A549 (cell line): ENCODE measurements around the gene RPS15.

Experiments used
- CBX8 ChIP-seq: fragments of 200-600 bp; sonication (generic); IDR thresholded peaks from 2 replicates; pipeline ENCODE4 v1.6.1; 2016
- CEBPB ChIP-seq, 2 experiments: fragments of >200 bp in 1 of 2; sonication (Bioruptor Twin) in 1 of 2; formaldehyde crosslinking in 1 of 2; IDR thresholded peaks; 2 replicates each; pipeline ENCODE4 v1.6.1; 2012 to 2016
- EP300 ChIP-seq, 2 experiments: fragments of >200 bp; sonication (Bioruptor Twin); formaldehyde crosslinking; IDR thresholded peaks; 2 replicates in 1 of 2; 3 replicates in 1 of 2; pipeline ENCODE4 v1.6.1; 2016 to 2017
- MAZ ChIP-seq: fragments of 150-350 bp; IDR thresholded peaks from 2 replicates; pipeline ENCODE4 v1.6.1; 2014; ENCODE audit warnings: antibody characterized with exemption, low read depth, low read length, borderline replicate concordance
- PHF8 ChIP-seq: fragments of 200-600 bp; sonication (generic); IDR thresholded peaks from 2 replicates; pipeline ENCODE4 v1.6.1; 2016; ENCODE audit warnings: low read depth, mild to moderate bottlenecking, antibody characterized with exemption, moderate library complexity, borderline replicate concordance
- POLR2A ChIP-seq: IDR thresholded peaks from 2 replicates; pipeline ENCODE4 v1.6.1; 2012; ENCODE audit warnings: mild to moderate bottlenecking, low read length
- RARB ChIP-seq: fragments of 250-450 bp; sonication (Bioruptor Pico); IDR thresholded peaks from 2 replicates; pipeline ENCODE4 v1.8.0; 2021; ENCODE audit warnings: mild to moderate bottlenecking, moderate library complexity
- RCOR1 ChIP-seq: fragments of 150-350 bp; IDR thresholded peaks from 2 replicates; pipeline ENCODE4 v1.6.1; 2014; ENCODE audit warnings: antibody characterized with exemption, low read length, low read depth
- ZSCAN20 ChIP-seq: fragments of 250-450 bp; sonication (Bioruptor Pico); IDR thresholded peaks from 2 replicates; pipeline ENCODE4 v1.8.0; 2022; ENCODE audit warnings: mild to moderate bottlenecking, moderate library complexity
- TF ChIP-seq, protein P1 (sequence below): fragments of >200 bp; sonication (Bioruptor Twin); formaldehyde crosslinking; IDR thresholded peaks from 3 replicates; pipeline ENCODE4 v1.5.1; 2016
- TF ChIP-seq, protein P2 (sequence below): IDR thresholded peaks from 2 replicates; pipeline ENCODE4 v1.6.1; 2012
- TF ChIP-seq, protein P3 (sequence below): fragments of 200-600 bp; sonication (generic); IDR thresholded peaks from 2 replicates; pipeline ENCODE4 v1.6.1; 2016; ENCODE audit warnings: antibody characterized with exemption, mild to moderate bottlenecking, moderate library complexity

DNA sequence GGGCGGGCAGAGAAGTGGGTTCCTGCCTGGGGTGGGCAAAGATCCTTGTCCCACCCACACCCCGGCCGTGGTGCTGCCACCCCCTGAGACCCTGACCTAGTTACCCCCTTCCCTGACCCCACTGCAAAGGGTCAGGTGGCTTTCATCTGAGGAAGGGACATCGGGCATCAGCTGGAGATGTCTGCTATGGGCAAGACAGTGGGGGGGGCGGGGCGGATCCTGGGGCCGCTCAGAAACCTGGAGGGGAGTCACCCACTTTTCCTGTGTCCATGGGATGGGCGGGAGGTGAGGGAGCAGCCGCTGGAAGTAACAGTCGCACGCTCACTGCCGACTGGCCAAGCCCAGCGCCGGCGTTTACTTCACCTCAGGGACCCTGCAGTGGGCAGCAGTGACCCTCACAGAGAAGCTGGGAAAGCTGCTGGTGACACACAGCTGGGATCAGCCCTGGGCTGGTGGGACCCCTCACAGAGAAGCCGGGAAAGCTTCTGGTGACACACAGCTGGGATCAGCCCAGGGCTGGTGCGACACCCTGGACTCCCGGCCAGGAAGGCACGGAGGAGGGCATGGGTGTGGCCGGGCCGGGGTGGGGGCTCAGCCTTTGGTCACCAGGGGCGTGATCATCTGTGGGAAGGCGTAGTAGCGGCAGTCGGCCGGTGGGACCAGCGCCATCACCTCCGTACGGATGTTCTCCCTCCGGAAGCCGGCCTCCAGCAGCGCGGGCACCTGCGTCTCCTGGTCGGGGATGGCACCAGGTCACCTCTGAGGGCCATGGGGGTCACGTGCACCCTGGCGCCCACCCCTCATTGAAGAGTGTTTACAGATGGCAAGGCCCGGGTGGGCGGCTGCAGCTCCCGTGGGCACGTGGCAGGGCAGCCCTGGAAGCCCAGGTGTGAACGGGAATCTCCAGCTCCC lies 41.2 kb upstream of the RPS15 start:
- no peak for TF ChIP-seq RARB (CRISPR knock-in tag)
- no peak for TF ChIP-seq ZSCAN20 (CRISPR knock-in tag)
- no peak for TF ChIP-seq CEBPB (IDR thresholded peaks at IDR 0.05)
- TF ChIP-seq MAZ = no peak
- TF ChIP-seq, protein P1, sequence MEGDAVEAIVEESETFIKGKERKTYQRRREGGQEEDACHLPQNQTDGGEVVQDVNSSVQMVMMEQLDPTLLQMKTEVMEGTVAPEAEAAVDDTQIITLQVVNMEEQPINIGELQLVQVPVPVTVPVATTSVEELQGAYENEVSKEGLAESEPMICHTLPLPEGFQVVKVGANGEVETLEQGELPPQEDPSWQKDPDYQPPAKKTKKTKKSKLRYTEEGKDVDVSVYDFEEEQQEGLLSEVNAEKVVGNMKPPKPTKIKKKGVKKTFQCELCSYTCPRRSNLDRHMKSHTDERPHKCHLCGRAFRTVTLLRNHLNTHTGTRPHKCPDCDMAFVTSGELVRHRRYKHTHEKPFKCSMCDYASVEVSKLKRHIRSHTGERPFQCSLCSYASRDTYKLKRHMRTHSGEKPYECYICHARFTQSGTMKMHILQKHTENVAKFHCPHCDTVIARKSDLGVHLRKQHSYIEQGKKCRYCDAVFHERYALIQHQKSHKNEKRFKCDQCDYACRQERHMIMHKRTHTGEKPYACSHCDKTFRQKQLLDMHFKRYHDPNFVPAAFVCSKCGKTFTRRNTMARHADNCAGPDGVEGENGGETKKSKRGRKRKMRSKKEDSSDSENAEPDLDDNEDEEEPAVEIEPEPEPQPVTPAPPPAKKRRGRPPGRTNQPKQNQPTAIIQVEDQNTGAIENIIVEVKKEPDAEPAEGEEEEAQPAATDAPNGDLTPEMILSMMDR = no peak
- no peak for TF ChIP-seq CBX8
- TF ChIP-seq, protein P2, sequence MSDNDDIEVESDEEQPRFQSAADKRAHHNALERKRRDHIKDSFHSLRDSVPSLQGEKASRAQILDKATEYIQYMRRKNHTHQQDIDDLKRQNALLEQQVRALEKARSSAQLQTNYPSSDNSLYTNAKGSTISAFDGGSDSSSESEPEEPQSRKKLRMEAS = no peak
- no peak for TF ChIP-seq POLR2A
- no peak for TF ChIP-seq EP300 (IDR thresholded peaks at IDR 0.05)
- TF ChIP-seq, protein P3, sequence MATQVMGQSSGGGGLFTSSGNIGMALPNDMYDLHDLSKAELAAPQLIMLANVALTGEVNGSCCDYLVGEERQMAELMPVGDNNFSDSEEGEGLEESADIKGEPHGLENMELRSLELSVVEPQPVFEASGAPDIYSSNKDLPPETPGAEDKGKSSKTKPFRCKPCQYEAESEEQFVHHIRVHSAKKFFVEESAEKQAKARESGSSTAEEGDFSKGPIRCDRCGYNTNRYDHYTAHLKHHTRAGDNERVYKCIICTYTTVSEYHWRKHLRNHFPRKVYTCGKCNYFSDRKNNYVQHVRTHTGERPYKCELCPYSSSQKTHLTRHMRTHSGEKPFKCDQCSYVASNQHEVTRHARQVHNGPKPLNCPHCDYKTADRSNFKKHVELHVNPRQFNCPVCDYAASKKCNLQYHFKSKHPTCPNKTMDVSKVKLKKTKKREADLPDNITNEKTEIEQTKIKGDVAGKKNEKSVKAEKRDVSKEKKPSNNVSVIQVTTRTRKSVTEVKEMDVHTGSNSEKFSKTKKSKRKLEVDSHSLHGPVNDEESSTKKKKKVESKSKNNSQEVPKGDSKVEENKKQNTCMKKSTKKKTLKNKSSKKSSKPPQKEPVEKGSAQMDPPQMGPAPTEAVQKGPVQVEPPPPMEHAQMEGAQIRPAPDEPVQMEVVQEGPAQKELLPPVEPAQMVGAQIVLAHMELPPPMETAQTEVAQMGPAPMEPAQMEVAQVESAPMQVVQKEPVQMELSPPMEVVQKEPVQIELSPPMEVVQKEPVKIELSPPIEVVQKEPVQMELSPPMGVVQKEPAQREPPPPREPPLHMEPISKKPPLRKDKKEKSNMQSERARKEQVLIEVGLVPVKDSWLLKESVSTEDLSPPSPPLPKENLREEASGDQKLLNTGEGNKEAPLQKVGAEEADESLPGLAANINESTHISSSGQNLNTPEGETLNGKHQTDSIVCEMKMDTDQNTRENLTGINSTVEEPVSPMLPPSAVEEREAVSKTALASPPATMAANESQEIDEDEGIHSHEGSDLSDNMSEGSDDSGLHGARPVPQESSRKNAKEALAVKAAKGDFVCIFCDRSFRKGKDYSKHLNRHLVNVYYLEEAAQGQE = no peak
- TF ChIP-seq RCOR1 = no peak
- TF ChIP-seq PHF8 = no peak
